K562 (cell line): ENCODE data around the gene FAM174C. TPM values are rescaled to one million over a fixed set of nuclear protein-coding genes. Genes with fewer than 3 reads are reported as not detected.
A peak's percentile ranks its signal among the peaks of the same experiment; 100 is the strongest.

Experiments
- CBFB ChIP-seq: sonication (generic); formaldehyde crosslinking; IDR thresholded peaks from 2 replicates; pipeline ENCODE4 v1.4.0; 2020; ENCODE audit warnings: mild to moderate bottlenecking, missing genetic modification reagents
- HOXB6 ChIP-seq: fragments of 250-450 bp; sonication (Bioruptor Pico); IDR thresholded peaks from 2 replicates; pipeline ENCODE4 v1.5.1; 2022; ENCODE audit warnings: mild to moderate bottlenecking, borderline replicate concordance
- NFE2L1 ChIP-seq: fragments of 450-650 bp; IDR thresholded peaks from 2 replicates; pipeline ENCODE4 v1.6.1; 2016; ENCODE audit warnings: missing genetic modification characterization, low read depth, mild to moderate bottlenecking, missing compliant biosample characterization, moderate library complexity, borderline replicate concordance
- RBM25 ChIP-seq: fragments of 200-400 bp; formaldehyde crosslinking; IDR thresholded peaks from 2 replicates; pipeline ENCODE4 v1.6.1; 2018; ENCODE audit warnings: low read length, low read depth, moderate library complexity; ENCODE audit not compliant: severe bottlenecking
- REST ChIP-seq, 2 experiments: fragments of 450-650 bp; formaldehyde crosslinking in 1 of 2; IDR thresholded peaks; 2 replicates each; pipeline versions ENCODE4 v1.4.0 to v1.6.1; 2014 to 2020; ENCODE audit warnings: mild to moderate bottlenecking in 2 of 2, borderline replicate concordance in 1 of 2, low read depth in 1 of 2
- SMC3 ChIP-seq: conservative IDR thresholded peaks from 2 replicates; pipeline ENCODE4 v1.6.1; 2011; ENCODE audit warnings: low read depth, low read length, improper control_type of control experiment; ENCODE audit not compliant: insufficient read depth
- TAF1 ChIP-seq: IDR thresholded peaks from 2 replicates; pipeline ENCODE4 v1.6.1; 2011; ENCODE audit warnings: mild to moderate bottlenecking, low read length, moderate library complexity; ENCODE audit not compliant: insufficient read depth, control insufficient read depth, severe bottlenecking; ENCODE audit errors: extremely low read depth
- TAF7 ChIP-seq: fragments of 450-650 bp; IDR thresholded peaks from 2 replicates; pipeline ENCODE4 v1.6.1; 2016; ENCODE audit warnings: missing genetic modification characterization, missing compliant biosample characterization
- USF1 ChIP-seq: sonication (generic); formaldehyde crosslinking; IDR thresholded peaks from 2 replicates; pipeline ENCODE4 v1.9.0; 2022; ENCODE audit warnings: mild to moderate bottlenecking, missing genetic modification reagents
- XRCC4 ChIP-seq: IDR thresholded peaks from one replicate; pipeline ENCODE4 v1.6.1; 2011; ENCODE audit not compliant: insufficient read depth, insufficient read length; ENCODE audit errors: extremely low read depth
- YBX1 ChIP-seq: fragments of 450-650 bp; IDR thresholded peaks from 2 replicates; pipeline ENCODE4 v1.7.1; 2016; ENCODE audit warnings: mild to moderate bottlenecking
- ZNF699 ChIP-seq: fragments of 250-450 bp; sonication (Bioruptor Pico); IDR thresholded peaks from 2 replicates; pipeline ENCODE4 v1.8.0; 2021; ENCODE audit warnings: mild to moderate bottlenecking, moderate library complexity; ENCODE audit not compliant: insufficient replicate concordance
- polyA plus RNA-seq, 8 experiments: library from polyadenylated mRNA; depleted of rRNA in 4 of 8; stranded (reverse) in 5 of 8; unstranded in 3 of 8; fragments of >200 nt; fragmentation: Nextera tagmentation in 2 of 8; fragmentation: Illumina TruSeq in 1 of 8; extraction: Ambion mirVana in 2 of 8; extraction: Trizol in 1 of 8; gene quantifications; 2 replicates each; pipeline versions ENCODE4 v1.2.1 to v1.2.3, GENCODE V29; 2011 to 2014; ENCODE audit warnings: inconsistent platforms in 1 of 8, missing spikeins in 1 of 8
- total RNA-seq, 7 experiments: library from RNA; depleted of rRNA in 6 of 7; stranded (reverse); fragments of >200 nt in 6 of 7; fragmentation: Illumina TruSeq in 2 of 7; extraction: Trizol in 2 of 7; gene quantifications; 2 replicates each; pipeline versions ENCODE4 v1.2.1 to v1.2.3, GENCODE V29; 2011 to 2021; ENCODE audit warnings: low replicate concordance in 1 of 7
- TF ChIP-seq, protein P1 (sequence below): sonication (generic); formaldehyde crosslinking; IDR thresholded peaks from 2 replicates; pipeline ENCODE4 v1.8.0; 2022; ENCODE audit warnings: mild to moderate bottlenecking, missing genetic modification reagents

The FAM174C gene
- total and polyA plus RNA-seq, 9 of the 15 experiments (the other 6 are each of a cell fraction or from before 2014, with no cell fraction given): 0.66 to 89.6 (median 20.3) TPM

DNA sequence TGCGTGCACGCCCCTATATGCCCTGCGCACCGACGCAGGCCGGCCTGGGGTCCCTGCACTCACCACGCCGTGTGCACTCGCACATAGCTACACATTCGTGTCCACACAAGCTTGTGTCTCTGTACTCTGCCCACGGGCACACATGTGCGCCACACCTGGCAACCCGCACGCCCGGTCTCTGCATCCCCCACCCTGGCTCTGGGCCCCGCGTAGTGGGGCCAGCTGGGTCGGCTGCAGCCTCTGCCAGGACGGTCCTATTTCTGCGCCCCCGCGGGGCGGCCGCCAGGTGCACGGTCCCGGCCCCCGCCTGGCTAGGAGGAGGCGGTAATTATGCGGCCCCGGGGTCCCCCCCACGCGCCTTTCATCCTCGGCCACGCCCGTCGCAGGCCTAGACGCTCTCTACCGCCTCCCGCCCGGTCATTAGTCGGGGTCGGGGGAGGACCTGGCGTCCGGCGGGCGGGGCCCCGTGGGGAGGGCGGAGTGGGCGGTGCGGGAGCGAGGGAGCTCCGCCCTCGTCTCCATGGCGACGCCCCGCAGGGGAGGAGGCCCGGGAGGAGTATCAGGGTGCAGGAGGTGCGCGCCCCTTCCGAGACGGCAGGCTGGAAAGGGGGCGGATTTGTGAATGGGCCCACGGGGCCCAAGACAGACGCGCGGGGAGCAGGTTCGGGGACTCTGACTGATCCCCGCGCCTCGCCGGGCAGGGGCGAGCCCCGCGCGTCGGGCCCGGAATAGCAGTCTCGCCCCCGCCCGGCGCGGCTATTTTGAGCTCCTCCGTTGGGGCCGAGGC lies 9.0 kb upstream of the FAM174C start (continued):
- TF ChIP-seq ZNF699 (CRISPR knock-in tag): no peak
- no peak for TF ChIP-seq SMC3
- no peak for TF ChIP-seq XRCC4
- TF ChIP-seq RBM25: no peak
- TF ChIP-seq TAF1: no peak
- TF ChIP-seq, protein P1, sequence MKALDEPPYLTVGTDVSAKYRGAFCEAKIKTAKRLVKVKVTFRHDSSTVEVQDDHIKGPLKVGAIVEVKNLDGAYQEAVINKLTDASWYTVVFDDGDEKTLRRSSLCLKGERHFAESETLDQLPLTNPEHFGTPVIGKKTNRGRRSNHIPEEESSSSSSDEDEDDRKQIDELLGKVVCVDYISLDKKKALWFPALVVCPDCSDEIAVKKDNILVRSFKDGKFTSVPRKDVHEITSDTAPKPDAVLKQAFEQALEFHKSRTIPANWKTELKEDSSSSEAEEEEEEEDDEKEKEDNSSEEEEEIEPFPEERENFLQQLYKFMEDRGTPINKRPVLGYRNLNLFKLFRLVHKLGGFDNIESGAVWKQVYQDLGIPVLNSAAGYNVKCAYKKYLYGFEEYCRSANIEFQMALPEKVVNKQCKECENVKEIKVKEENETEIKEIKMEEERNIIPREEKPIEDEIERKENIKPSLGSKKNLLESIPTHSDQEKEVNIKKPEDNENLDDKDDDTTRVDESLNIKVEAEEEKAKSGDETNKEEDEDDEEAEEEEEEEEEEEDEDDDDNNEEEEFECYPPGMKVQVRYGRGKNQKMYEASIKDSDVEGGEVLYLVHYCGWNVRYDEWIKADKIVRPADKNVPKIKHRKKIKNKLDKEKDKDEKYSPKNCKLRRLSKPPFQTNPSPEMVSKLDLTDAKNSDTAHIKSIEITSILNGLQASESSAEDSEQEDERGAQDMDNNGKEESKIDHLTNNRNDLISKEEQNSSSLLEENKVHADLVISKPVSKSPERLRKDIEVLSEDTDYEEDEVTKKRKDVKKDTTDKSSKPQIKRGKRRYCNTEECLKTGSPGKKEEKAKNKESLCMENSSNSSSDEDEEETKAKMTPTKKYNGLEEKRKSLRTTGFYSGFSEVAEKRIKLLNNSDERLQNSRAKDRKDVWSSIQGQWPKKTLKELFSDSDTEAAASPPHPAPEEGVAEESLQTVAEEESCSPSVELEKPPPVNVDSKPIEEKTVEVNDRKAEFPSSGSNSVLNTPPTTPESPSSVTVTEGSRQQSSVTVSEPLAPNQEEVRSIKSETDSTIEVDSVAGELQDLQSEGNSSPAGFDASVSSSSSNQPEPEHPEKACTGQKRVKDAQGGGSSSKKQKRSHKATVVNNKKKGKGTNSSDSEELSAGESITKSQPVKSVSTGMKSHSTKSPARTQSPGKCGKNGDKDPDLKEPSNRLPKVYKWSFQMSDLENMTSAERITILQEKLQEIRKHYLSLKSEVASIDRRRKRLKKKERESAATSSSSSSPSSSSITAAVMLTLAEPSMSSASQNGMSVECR (CRISPR knock-in tag): peak; percentile 48; the same call in 1 of the 2 replicates
- no peak for TF ChIP-seq YBX1
- TF ChIP-seq CBFB (CRISPR knock-in tag): peak; percentile 82; the same call in 1 of the 2 replicates
- TF ChIP-seq USF1 (CRISPR knock-in tag): peak; percentile 49; the same call in 1 of the 2 replicates
- TF ChIP-seq NFE2L1 (tag): no peak
- TF ChIP-seq REST (IDR thresholded peaks at IDR 0.05; ENCODE audit: borderline replicate concordance): no peak
- TF ChIP-seq REST (CRISPR knock-in tag; IDR thresholded peaks at IDR 0.05; ENCODE audit: low read depth): no peak
- TF ChIP-seq TAF7 (tag): no peak
- no peak for TF ChIP-seq HOXB6 (CRISPR knock-in tag)
